GM12872 (cell line): ENCODE results near the gene PDXK.

ENCODE experiments used
- TF ChIP-seq, protein P1 (sequence below): IDR thresholded peaks from 3 replicates; pipeline ENCODE4 v1.5.1; 2011; ENCODE audit warnings: low read depth, mild to moderate bottlenecking, low read length, moderate library complexity; ENCODE audit not compliant: insufficient read depth

PDXK gene

DNA sequence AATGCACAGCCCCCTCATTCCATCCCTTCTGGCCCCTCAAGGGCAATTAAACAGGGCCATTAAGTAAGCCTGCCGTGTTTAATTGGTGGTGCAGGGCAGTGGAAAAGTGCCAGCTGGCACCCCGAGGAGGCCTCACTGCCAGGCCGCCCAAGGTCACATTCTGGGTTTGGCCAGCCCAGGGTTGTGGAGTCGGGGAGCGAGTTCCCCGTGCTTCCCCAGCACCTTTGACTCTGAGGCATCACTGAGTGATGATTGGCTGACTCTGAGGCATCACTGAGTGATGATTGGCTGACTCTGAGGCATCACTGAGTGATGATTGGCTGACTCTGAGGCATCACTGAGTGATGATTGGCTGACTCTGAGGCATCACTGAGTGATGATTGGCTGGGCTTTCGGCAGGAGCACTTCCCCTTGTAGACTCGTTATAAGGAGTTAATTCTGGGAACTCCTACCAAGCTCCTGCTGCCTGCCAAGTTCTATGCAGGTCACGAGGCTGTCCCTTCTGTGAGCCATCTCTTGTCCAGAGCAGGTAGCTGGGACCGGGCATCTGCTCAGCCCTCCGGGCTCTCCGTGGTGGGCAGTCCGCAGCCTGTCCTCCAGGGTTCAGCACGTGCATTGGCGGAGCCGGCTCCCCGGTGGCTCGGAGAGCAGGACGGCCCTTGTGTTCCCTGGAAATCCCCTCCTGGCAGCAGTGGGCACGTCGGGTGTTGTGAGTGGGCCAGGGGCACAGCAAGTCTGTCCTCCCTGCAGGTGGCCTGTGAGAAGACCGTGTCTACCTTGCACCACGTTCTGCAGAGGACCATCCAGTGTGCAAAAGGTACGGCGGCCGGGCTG, 36.2 kb downstream of the PDXK start:
- TF ChIP-seq, protein P1, sequence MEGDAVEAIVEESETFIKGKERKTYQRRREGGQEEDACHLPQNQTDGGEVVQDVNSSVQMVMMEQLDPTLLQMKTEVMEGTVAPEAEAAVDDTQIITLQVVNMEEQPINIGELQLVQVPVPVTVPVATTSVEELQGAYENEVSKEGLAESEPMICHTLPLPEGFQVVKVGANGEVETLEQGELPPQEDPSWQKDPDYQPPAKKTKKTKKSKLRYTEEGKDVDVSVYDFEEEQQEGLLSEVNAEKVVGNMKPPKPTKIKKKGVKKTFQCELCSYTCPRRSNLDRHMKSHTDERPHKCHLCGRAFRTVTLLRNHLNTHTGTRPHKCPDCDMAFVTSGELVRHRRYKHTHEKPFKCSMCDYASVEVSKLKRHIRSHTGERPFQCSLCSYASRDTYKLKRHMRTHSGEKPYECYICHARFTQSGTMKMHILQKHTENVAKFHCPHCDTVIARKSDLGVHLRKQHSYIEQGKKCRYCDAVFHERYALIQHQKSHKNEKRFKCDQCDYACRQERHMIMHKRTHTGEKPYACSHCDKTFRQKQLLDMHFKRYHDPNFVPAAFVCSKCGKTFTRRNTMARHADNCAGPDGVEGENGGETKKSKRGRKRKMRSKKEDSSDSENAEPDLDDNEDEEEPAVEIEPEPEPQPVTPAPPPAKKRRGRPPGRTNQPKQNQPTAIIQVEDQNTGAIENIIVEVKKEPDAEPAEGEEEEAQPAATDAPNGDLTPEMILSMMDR, result no peak

DNA sequence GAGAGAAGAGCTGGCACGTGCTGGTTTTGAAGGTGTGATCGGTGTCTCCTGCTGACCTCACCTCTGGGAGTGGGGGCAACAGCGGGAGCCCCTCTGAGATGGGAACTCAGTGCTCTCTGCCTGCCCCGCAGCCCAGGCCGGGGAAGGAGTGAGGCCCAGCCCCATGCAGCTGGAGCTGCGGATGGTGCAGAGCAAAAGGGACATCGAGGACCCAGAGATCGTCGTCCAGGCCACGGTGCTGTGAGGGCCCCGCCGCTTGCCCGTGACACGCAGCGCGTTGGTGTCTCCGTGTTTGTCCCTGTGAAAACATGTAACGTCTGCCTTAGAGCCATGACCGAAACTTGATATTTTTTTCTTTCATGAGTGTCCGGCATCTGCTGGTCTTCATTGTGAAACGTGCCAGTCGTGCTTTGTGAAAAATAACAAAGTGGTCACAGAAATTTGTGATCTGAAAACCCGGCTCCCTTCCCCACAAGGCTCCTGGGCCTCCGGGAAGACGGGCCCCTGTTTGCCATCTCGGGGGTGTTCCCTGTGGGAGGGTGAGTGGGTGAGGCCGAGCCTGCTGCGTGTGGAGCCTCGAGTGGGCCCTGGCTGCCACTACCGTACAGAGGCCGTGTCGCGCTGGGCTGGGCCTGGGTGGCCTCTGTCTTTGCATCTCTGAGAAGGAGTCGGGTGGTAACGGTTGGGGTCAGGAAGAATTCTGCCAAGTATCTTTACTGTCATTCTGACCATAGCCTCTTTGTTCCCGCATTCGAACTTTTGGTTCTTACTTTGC, 37.1 kb downstream of the PDXK start:
- TF ChIP-seq, protein P1, result no peak

DNA sequence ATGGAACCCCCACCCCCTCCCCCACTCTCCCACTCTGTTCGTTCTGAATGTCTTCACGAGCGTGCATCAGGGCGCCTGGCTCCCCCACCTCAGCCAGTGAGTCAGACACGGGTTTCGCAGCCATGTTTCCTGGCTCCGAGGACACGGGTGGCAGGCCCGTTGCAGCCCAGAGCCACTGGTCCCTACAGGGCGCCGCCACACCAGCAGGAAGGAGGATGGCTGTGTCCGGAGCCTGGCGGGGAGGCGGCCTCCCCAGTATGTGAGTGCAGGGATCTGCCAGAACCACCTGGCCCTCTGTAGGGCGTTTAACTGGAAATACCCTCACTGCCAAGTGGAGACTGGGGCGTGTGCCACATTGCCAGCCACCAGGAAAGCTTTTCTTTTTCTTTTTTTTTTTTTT, 38.7 kb downstream of the PDXK start:
- TF ChIP-seq, protein P1, result no peak

DNA sequence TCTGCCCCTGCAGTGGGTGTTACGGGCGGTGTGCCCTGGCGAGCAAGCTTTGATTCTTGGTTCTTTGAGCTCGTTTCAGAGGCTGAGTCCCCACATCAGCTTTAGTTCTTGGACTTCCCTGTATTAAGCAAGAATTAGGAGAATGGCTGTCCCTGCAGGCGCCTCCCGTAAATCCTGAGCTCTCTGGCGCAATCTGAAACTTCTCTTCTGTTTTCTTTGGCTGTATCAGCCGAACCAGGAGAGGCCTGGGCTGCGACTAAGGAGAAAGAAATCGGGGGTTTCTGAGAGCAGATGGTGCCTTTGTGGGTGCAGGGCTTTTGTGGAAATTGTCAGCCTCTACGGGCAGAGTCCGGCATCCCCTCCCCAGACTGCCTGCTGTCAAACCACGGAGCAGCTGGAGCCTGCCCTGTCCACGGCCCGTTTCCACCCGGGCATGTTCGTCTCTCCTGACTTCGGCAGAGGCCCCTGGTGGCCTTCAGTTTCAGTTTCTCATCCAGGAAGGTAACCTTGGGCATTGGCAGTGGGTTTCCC, 39.2 kb downstream of the PDXK start:
- TF ChIP-seq, protein P1, result no peak

DNA sequence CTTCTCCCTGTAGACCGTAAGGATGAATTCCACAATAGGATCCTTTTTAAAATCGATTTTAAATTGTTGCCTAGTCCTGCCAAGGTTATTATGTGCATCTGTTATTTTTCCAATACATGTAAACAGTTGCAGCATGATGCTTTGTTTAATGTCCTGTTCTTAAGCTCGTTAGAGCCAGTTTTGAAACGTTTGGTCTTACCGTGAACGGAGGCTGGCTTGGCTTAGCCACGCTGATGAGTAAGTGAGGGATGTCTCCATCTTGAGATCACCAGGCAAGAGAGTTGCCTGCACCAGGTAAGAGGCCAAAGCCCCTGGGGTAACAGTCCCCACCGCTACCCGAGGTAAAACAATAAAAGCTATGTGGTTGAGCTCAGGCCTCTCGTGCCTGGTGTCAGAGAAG, 39.9 kb downstream of the PDXK start:
- TF ChIP-seq, protein P1, result no peak

DNA sequence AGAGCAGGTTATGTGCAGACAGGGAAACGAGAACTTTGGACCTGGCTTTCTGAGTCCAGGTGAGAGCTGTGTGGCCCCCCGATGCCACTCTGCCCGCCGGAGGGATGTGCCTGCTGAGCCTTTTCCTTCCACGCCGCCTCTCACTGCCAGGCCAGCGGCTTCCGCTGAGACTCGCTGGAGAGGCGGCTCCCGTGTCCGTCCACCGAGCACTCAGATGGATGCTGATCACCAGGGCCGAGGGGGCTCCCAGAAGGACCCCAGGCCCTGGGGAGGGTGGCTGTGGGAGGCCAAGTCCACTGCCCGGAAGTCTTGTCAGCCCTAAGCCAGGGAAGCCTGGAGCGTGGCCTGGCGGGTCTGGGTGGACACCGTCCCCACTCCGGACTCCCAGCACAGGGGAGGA, 40.7 kb downstream of the PDXK start:
- TF ChIP-seq, protein P1, result no peak

DNA sequence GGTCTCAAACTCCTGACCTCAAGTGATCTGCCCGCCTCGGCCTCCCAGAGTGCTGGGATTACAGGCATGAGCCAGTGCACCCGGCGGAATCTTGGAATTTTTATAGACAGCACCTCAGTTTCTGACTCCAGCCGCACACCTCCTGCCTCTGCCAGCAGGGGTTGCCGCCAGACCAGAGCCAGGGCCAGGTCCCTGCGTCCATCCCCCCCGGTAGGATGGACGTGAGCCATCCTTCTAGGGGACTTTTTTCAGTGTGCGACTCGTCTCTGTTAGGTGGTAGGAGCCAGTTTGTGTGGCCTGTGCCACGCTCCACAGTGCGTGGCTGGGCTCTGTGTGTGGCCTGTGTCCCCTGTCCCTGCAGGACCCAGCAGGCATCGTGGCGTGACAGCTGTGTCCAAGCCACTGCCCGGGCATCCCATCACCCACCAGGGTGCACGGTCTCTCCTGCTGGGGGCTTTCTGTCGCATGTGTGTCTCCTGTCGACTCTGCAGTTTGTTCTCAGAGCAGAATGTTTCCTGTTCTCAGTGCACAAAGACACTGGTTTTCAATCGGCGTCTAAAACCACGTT, 41.5 kb downstream of the PDXK start:
- TF ChIP-seq, protein P1, result no peak
